ENCODE measurements around the gene PPARD. TPM values are rescaled to one million over a fixed set of nuclear protein-coding genes. Genes with fewer than 3 reads are reported as not detected.
"Not testable (repeated sequence)": the region's sequence is repeated elsewhere in the genome, so short reads cannot be mapped to it uniquely, and the experiment has no call there.

Gene PPARD
- total and polyA plus RNA-seq, 2 donors (not counting 1 experiment from before 2014, with no cell fraction given), result 14.8 to 16.3 TPM

- no peak overlapping the region for H3K27ac ChIP-seq (ENCODE audit: insufficient read depth, low read length)
- no peak overlapping the region for H2AFZ ChIP-seq (ENCODE audit: low read length)
- no peaks in the 10 kb centered on the region for H3K79me2 ChIP-seq (ENCODE audit: control insufficient read depth, insufficient read depth, low read length)
- no peak overlapping the region for H3K9ac ChIP-seq (ENCODE audit: insufficient read depth, low read length)
- no peaks in the 10 kb centered on the region for H3K9me3 ChIP-seq (ENCODE audit: control insufficient read depth, insufficient read depth, low read depth, low read length)
- no peaks in the 10 kb centered on the region for H3K27me3 ChIP-seq (ENCODE audit: control insufficient read depth, insufficient read depth, low read length)
- no peak overlapping the region for H3K4me3 ChIP-seq (replicated peaks in 1 of 4; ENCODE audit: control extremely low read depth in 1 of 4, insufficient read depth in 1 of 4, low read depth in 3 of 4, low read length in 4 of 4)
- no peak overlapping the region for H3K4me2 ChIP-seq (ENCODE audit: extremely low read depth, insufficient read depth, low read length)
- DNase-seq (ENCODE audit: low read depth in 2 of 2), result no peak
- no peak for TF ChIP-seq CTCF (conservative IDR thresholded peaks at IDR 0.05 in 1 of 2, IDR thresholded peaks at IDR 0.05 in 1 of 2; ENCODE audit: low read depth in 1 of 2, low read length in 2 of 2)
- no peak for TF ChIP-seq EZH2 (IDR thresholded peaks at IDR 0.05; ENCODE audit: low read length, missing control alignments)
- peaks cover 17% of the 10 kb centered on the region for H3K36me3 ChIP-seq (ENCODE audit: control insufficient read depth, insufficient read depth, low read length)
- H4K20me1 ChIP-seq (ENCODE audit: control insufficient read depth, extremely low read depth, insufficient read depth, low read length), result no peaks in the 10 kb centered on the region
- peaks cover 34% of the 10 kb centered on the region for H3K4me1 ChIP-seq (ENCODE audit: control insufficient read depth, extremely low read depth, insufficient read depth, low read length)
These were observed 87.1 kb downstream of the PPARD start for GRCh38 chr6:35429463-35429862.

- Histone ChIP-seq H4K20me1 (ENCODE audit: control insufficient read depth, extremely low read depth, insufficient read depth, low read length) (no peaks in the 10 kb centered on the region), H3K9me3 (ENCODE audit: control insufficient read depth, insufficient read depth, low read depth, low read length) (no peaks in the 10 kb centered on the region), H3K36me3 (ENCODE audit: control insufficient read depth, insufficient read depth, low read length) (peaks cover 3% of the 10 kb centered on the region), H2AFZ (ENCODE audit: low read length) (no peak overlapping the region), H3K27me3 (ENCODE audit: control insufficient read depth, insufficient read depth, low read length) (no peaks in the 10 kb centered on the region), H3K79me2 (ENCODE audit: control insufficient read depth, insufficient read depth, low read length) (no peaks in the 10 kb centered on the region), H3K4me3 (replicated peaks in 1 of 4; ENCODE audit: control extremely low read depth in 1 of 4, insufficient read depth in 1 of 4, low read depth in 3 of 4, low read length in 4 of 4) (no peak overlapping the region), H3K4me2 (ENCODE audit: extremely low read depth, insufficient read depth, low read length) (no peak overlapping the region), H3K9ac (ENCODE audit: insufficient read depth, low read length) (no peak overlapping the region), H3K27ac (ENCODE audit: insufficient read depth, low read length) (no peak overlapping the region), H3K4me1 (ENCODE audit: control insufficient read depth, extremely low read depth, insufficient read depth, low read length) (peaks cover 15% of the 10 kb centered on the region)
- DNase-seq (ENCODE audit: low read depth in 2 of 2), result no peak
- TF ChIP-seq CTCF (conservative IDR thresholded peaks at IDR 0.05 in 1 of 2, IDR thresholded peaks at IDR 0.05 in 1 of 2; ENCODE audit: low read depth in 1 of 2, low read length in 2 of 2) (no peak), EZH2 (IDR thresholded peaks at IDR 0.05; ENCODE audit: low read length, missing control alignments) (no peak)
These were observed 89.9 kb downstream of the PPARD start for GRCh38 chr6:35432291-35432690.

- H4K20me1 ChIP-seq (ENCODE audit: control insufficient read depth, extremely low read depth, insufficient read depth, low read length); H3K79me2 ChIP-seq (ENCODE audit: control insufficient read depth, insufficient read depth, low read length): not testable (repeated sequence)
These were observed 90.3 kb downstream of the PPARD start for GRCh38 chr6:35432702-35433101.

More at GRCh38 chr6:35432702-35433101, 90.3 kb downstream of the PPARD start:
- H3K4me3 ChIP-seq (replicated peaks in 1 of 4; ENCODE audit: control extremely low read depth in 1 of 4, insufficient read depth in 1 of 4, low read depth in 3 of 4, low read length in 4 of 4); DNase-seq (ENCODE audit: low read depth in 2 of 2); H3K27ac ChIP-seq (ENCODE audit: insufficient read depth, low read length); H3K36me3 ChIP-seq (ENCODE audit: control insufficient read depth, insufficient read depth, low read length); H3K9ac ChIP-seq (ENCODE audit: insufficient read depth, low read length); H2AFZ ChIP-seq (ENCODE audit: low read length); H3K27me3 ChIP-seq (ENCODE audit: control insufficient read depth, insufficient read depth, low read length); H3K4me2 ChIP-seq (ENCODE audit: extremely low read depth, insufficient read depth, low read length); H3K9me3 ChIP-seq (ENCODE audit: control insufficient read depth, insufficient read depth, low read depth, low read length): not testable (repeated sequence)
- H3K4me1 ChIP-seq (ENCODE audit: control insufficient read depth, extremely low read depth, insufficient read depth, low read length), result peaks cover 11% of the 10 kb centered on the region
